Activated T-cell treated with anti-CD3 and anti-CD28 coated beads, Interleukin-2, amount 50 U/mL, for 4 hours (primary cell): ENCODE measurements around the gene WDR47. TPM values are rescaled to one million over a fixed set of nuclear protein-coding genes. Genes with fewer than 3 reads are reported as not detected.
"Not testable (repeated sequence)": the region's sequence is repeated elsewhere in the genome, so short reads cannot be mapped to it uniquely, and the experiment has no call there.

Experiments
- ATAC-seq, 2 donors: fragments of 200-7000 bp; cut with Tn5 transposase; one replicate each; pipeline ENCODE4 v1.10.0; 2021
- DNase-seq: peaks from one replicate; pipeline ENCODE4 v3.0.0-alpha.2; 2020
- H3K27me3 Mint-ChIP-seq: one replicate; pipeline ENCODE4 v1.8.0; 2021; ENCODE audit warnings: low read depth, mixed read lengths
- H3K36me3 Mint-ChIP-seq: one replicate; pipeline ENCODE4 v1.8.0; 2022; ENCODE audit warnings: mixed read lengths; ENCODE audit not compliant: insufficient read depth
- H3K4me1 Mint-ChIP-seq: one replicate; pipeline ENCODE4 v1.8.0; 2021; ENCODE audit warnings: low read depth, mixed read lengths
- H3K4me3 Mint-ChIP-seq: one replicate; pipeline ENCODE4 v1.8.0; 2021; ENCODE audit warnings: mild to moderate bottlenecking, moderate library complexity, mixed read lengths
- H3K9me3 Mint-ChIP-seq: one replicate; pipeline ENCODE4 v1.8.0; 2021; ENCODE audit warnings: mixed read lengths
- total RNA-seq, 3 donors: library from RNA; stranded (reverse); gene quantifications; one replicate each; pipeline ENCODE4 v1.2.1, GENCODE V29; 2021

WDR47 gene
- total RNA-seq, 3 donors from 2014 or later: 11.7 to 14.5 (median 14.3) TPM

- no peak for ATAC-seq
- H3K4me3 Mint-ChIP-seq: peak overlapping the region; percentile 86
Measured at GRCh38 chr1:108962681-108963051, 79.2 kb downstream of the WDR47 start.

GRCh38 chr1:108961752-108962486 lies 80.0 kb downstream of the WDR47 start:
- Mint-ChIP-seq H3K27me3 (no peaks in the 10 kb centered on the region), H3K4me1 (peaks cover 44% of the 10 kb centered on the region), H3K4me3 (peak overlapping the region; percentile 86), H3K36me3 (peaks cover 19% of the 10 kb centered on the region), H3K9me3 (no peaks in the 10 kb centered on the region)
- DNase-seq (no peak), ATAC-seq (no peak)

More at GRCh38 chr1:108962681-108963051, 79.2 kb downstream of the WDR47 start:
- H3K4me1 Mint-ChIP-seq: peaks cover 37% of the 10 kb centered on the region
- H3K27me3 Mint-ChIP-seq: no peaks in the 10 kb centered on the region
- DNase-seq: no peak
- H3K9me3 Mint-ChIP-seq: no peaks in the 10 kb centered on the region
- peaks cover 16% of the 10 kb centered on the region for H3K36me3 Mint-ChIP-seq

GRCh38 chr1:108961198-108961597 lies 80.7 kb downstream of the WDR47 start:
- Mint-ChIP-seq H3K9me3 (no peaks in the 10 kb centered on the region), H3K4me1 (peaks cover 50% of the 10 kb centered on the region), H3K36me3 (peaks cover 19% of the 10 kb centered on the region), H3K4me3 (no peak overlapping the region), H3K27me3 (no peaks in the 10 kb centered on the region)
- no peak for ATAC-seq
- no peak for DNase-seq

GRCh38 chr1:108960719-108961118 lies 81.2 kb downstream of the WDR47 start:
- Mint-ChIP-seq H3K4me3 (no peak overlapping the region), H3K27me3 (no peaks in the 10 kb centered on the region), H3K9me3 (no peaks in the 10 kb centered on the region), H3K36me3 (peaks cover 19% of the 10 kb centered on the region), H3K4me1 (peaks cover 55% of the 10 kb centered on the region)
- ATAC-seq (no peak), DNase-seq (no peak)

- Mint-ChIP-seq H3K27me3 (no peaks in the 10 kb centered on the region), H3K4me3 (no peak overlapping the region), H3K4me1 (peaks cover 54% of the 10 kb centered on the region), H3K9me3 (no peaks in the 10 kb centered on the region), H3K36me3 (peaks cover 33% of the 10 kb centered on the region)
- DNase-seq (no peak), ATAC-seq (no peak)
Measured at GRCh38 chr1:108957888-108958287, 84.0 kb downstream of the WDR47 start.

GRCh38 chr1:108955881-108956280 lies 86.0 kb downstream of the WDR47 start:
- no peak for DNase-seq
- Mint-ChIP-seq H3K36me3 (peaks cover 29% of the 10 kb centered on the region), H3K9me3 (no peaks in the 10 kb centered on the region), H3K27me3 (no peaks in the 10 kb centered on the region), H3K4me1 (peaks cover 42% of the 10 kb centered on the region), H3K4me3 (no peak overlapping the region)
- ATAC-seq: no peak

- no peak for ATAC-seq
- Mint-ChIP-seq H3K4me1 (peaks cover 34% of the 10 kb centered on the region), H3K27me3 (no peaks in the 10 kb centered on the region), H3K4me3 (no peak overlapping the region), H3K9me3 (no peaks in the 10 kb centered on the region), H3K36me3 (peaks cover 26% of the 10 kb centered on the region)
- no peak for DNase-seq
Measured at GRCh38 chr1:108955111-108955510, 86.8 kb downstream of the WDR47 start.

- H3K27me3 Mint-ChIP-seq: no peaks in the 10 kb centered on the region
- no peak for ATAC-seq
- DNase-seq: no peak
- no peak overlapping the region for H3K4me3 Mint-ChIP-seq
- H3K9me3 Mint-ChIP-seq: no peaks in the 10 kb centered on the region
- H3K4me1 Mint-ChIP-seq: peaks cover 38% of the 10 kb centered on the region
- H3K36me3 Mint-ChIP-seq: peaks cover 23% of the 10 kb centered on the region
Measured at GRCh38 chr1:108953452-108953851, 88.5 kb downstream of the WDR47 start.

GRCh38 chr1:108951242-108951641 lies 90.7 kb downstream of the WDR47 start:
- no peak for ATAC-seq
- H3K4me3 Mint-ChIP-seq: no peak overlapping the region
- H3K9me3 Mint-ChIP-seq: no peaks in the 10 kb centered on the region

GRCh38 chr1:108949044-108949443 lies 92.9 kb downstream of the WDR47 start:
- no peak for DNase-seq
- H3K27me3 Mint-ChIP-seq: no peaks in the 10 kb centered on the region
- ATAC-seq: no peak
- H3K4me1 Mint-ChIP-seq: peaks cover 17% of the 10 kb centered on the region
- H3K36me3 Mint-ChIP-seq: peaks cover 24% of the 10 kb centered on the region
- H3K4me3 Mint-ChIP-seq: no peak overlapping the region
- H3K9me3 Mint-ChIP-seq: no peaks in the 10 kb centered on the region

More at GRCh38 chr1:108951242-108951641, 90.7 kb downstream of the WDR47 start:
- Mint-ChIP-seq H3K4me1 (peaks cover 25% of the 10 kb centered on the region), H3K27me3 (no peaks in the 10 kb centered on the region), H3K36me3 (peaks cover 30% of the 10 kb centered on the region)
- no peak for DNase-seq

- DNase-seq: no peak
- H3K9me3 Mint-ChIP-seq: no peaks in the 10 kb centered on the region
- ATAC-seq: no peak
- peaks cover 15% of the 10 kb centered on the region for H3K4me1 Mint-ChIP-seq
- no peak overlapping the region for H3K4me3 Mint-ChIP-seq
- H3K36me3 Mint-ChIP-seq: peaks cover 29% of the 10 kb centered on the region
- H3K27me3 Mint-ChIP-seq: no peaks in the 10 kb centered on the region
Measured at GRCh38 chr1:108947871-108948525, 93.9 kb downstream of the WDR47 start.

- ATAC-seq: no peak
- H3K4me1 Mint-ChIP-seq: no peaks in the 10 kb centered on the region
- no peak overlapping the region for H3K4me3 Mint-ChIP-seq
Measured at GRCh38 chr1:108936170-108936569, 105.7 kb downstream of the WDR47 start.

GRCh38 chr1:108933944-108934343 lies 108.0 kb downstream of the WDR47 start:
- no peaks in the 10 kb centered on the region for H3K9me3 Mint-ChIP-seq
- H3K36me3 Mint-ChIP-seq: peaks cover 40% of the 10 kb centered on the region
- no peaks in the 10 kb centered on the region for H3K4me1 Mint-ChIP-seq
- ATAC-seq (no peak), DNase-seq (no peak)
- H3K4me3 Mint-ChIP-seq: no peak overlapping the region
- no peaks in the 10 kb centered on the region for H3K27me3 Mint-ChIP-seq

More at GRCh38 chr1:108936170-108936569, 105.7 kb downstream of the WDR47 start:
- Mint-ChIP-seq H3K27me3 (no peaks in the 10 kb centered on the region), H3K36me3 (peaks cover 31% of the 10 kb centered on the region), H3K9me3 (no peaks in the 10 kb centered on the region)
- no peak for DNase-seq

- DNase-seq, H3K4me3 Mint-ChIP-seq, ATAC-seq, H3K9me3 Mint-ChIP-seq, H3K27me3 Mint-ChIP-seq, H3K4me1 Mint-ChIP-seq: not testable (repeated sequence)
- H3K36me3 Mint-ChIP-seq: peaks cover 28% of the 10 kb centered on the region
Measured at GRCh38 chr1:108927565-108927964, 114.3 kb downstream of the WDR47 start.

- Mint-ChIP-seq H3K4me3 (no peak overlapping the region), H3K9me3 (no peaks in the 10 kb centered on the region), H3K36me3 (peaks cover 25% of the 10 kb centered on the region), H3K27me3 (no peaks in the 10 kb centered on the region), H3K4me1 (no peaks in the 10 kb centered on the region)
- no peak for DNase-seq
- ATAC-seq: no peak
Measured at GRCh38 chr1:108925920-108926319, 116.0 kb downstream of the WDR47 start.
